ENCODE measurements around the gene EFCAB5.

DNA sequence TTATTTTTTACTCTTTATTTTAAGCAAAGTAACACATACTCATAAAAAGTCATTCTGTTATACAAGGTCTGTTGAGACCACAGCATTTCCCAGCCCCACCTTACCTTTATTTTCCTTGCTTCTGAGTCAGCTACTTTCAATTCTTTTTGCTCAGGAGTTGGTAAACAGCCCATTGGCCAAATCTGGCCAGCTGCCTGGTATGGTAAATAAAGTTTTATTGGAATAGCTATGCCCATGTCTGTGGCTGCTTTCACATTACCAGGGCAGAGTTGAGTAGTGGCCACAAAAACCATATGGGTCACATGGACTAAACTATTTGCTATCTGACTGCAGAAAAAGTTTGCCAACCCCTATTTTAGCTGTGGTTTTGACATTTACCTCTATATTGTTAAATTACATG is 171.8 kb downstream of the EFCAB5 start:
- TF ChIP-seq POLR2A (IDR thresholded peaks at IDR 0.05; ENCODE audit: low read depth) (no peak), POLR2AphosphoS5 (IDR thresholded peaks at IDR 0.05) (no peak), EP300 (IDR thresholded peaks at IDR 0.05) (no peak)
- TF ChIP-seq, protein P1, sequence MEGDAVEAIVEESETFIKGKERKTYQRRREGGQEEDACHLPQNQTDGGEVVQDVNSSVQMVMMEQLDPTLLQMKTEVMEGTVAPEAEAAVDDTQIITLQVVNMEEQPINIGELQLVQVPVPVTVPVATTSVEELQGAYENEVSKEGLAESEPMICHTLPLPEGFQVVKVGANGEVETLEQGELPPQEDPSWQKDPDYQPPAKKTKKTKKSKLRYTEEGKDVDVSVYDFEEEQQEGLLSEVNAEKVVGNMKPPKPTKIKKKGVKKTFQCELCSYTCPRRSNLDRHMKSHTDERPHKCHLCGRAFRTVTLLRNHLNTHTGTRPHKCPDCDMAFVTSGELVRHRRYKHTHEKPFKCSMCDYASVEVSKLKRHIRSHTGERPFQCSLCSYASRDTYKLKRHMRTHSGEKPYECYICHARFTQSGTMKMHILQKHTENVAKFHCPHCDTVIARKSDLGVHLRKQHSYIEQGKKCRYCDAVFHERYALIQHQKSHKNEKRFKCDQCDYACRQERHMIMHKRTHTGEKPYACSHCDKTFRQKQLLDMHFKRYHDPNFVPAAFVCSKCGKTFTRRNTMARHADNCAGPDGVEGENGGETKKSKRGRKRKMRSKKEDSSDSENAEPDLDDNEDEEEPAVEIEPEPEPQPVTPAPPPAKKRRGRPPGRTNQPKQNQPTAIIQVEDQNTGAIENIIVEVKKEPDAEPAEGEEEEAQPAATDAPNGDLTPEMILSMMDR (IDR thresholded peaks at IDR 0.05) = no peak

Data from esophagus muscularis mucosa (tissue), 4 donors.